ENCODE results near the gene NTSR1.

Gene NTSR1

GRCh38 chr20:62730481-62730880, 21.8 kb downstream of the NTSR1 start:
- DNase-seq (ENCODE audit: low spot score), result no peak
- in situ Hi-C loops (cut with MboI; ENCODE audit: low sequenced_read_pairs, unreplicated experiment), result no loop called here

GRCh38 chr20:62732031-62732760, 23.6 kb downstream of the NTSR1 start:
- DNase-seq (ENCODE audit: low spot score), result no peak
- TF ChIP-seq CTCF (IDR thresholded peaks at IDR 0.05; ENCODE audit: borderline replicate concordance, control extremely low read depth, extremely low read depth, insufficient read depth, missing control alignments), result no peak
- in situ Hi-C loops (cut with MboI; ENCODE audit: low sequenced_read_pairs, unreplicated experiment), result no loop called here

More at GRCh38 chr20:62730481-62730880, 21.8 kb downstream of the NTSR1 start:
- TF ChIP-seq CTCF (IDR thresholded peaks at IDR 0.05; ENCODE audit: borderline replicate concordance, control extremely low read depth, extremely low read depth, insufficient read depth, missing control alignments), result no peak

- no peak for TF ChIP-seq CTCF (IDR thresholded peaks at IDR 0.05; ENCODE audit: borderline replicate concordance, control extremely low read depth, extremely low read depth, insufficient read depth, missing control alignments)
- no peak for DNase-seq (ENCODE audit: low spot score)
- in situ Hi-C loops (cut with MboI; ENCODE audit: low sequenced_read_pairs, unreplicated experiment), result no loop called here
Measured at GRCh38 chr20:62732842-62733525, 24.3 kb downstream of the NTSR1 start.

GRCh38 chr20:62733526-62733842, 24.8 kb downstream of the NTSR1 start:
- in situ Hi-C loops (cut with MboI; ENCODE audit: low sequenced_read_pairs, unreplicated experiment), result no loop called here
- no peak for DNase-seq (ENCODE audit: low spot score)
- TF ChIP-seq CTCF (IDR thresholded peaks at IDR 0.05; ENCODE audit: borderline replicate concordance, control extremely low read depth, extremely low read depth, insufficient read depth, missing control alignments), result no peak

GRCh38 chr20:62733891-62734290, 25.3 kb downstream of the NTSR1 start:
- no peak for TF ChIP-seq CTCF (IDR thresholded peaks at IDR 0.05; ENCODE audit: borderline replicate concordance, control extremely low read depth, extremely low read depth, insufficient read depth, missing control alignments)
- in situ Hi-C loops (cut with MboI; ENCODE audit: low sequenced_read_pairs, unreplicated experiment), result no loop called here
- no peak for DNase-seq (ENCODE audit: low spot score)

- no peak for TF ChIP-seq CTCF (IDR thresholded peaks at IDR 0.05; ENCODE audit: borderline replicate concordance, control extremely low read depth, extremely low read depth, insufficient read depth, missing control alignments)
- no peak for DNase-seq (ENCODE audit: low spot score)
- in situ Hi-C loops (cut with MboI; ENCODE audit: low sequenced_read_pairs, unreplicated experiment), result no loop called here
Measured at GRCh38 chr20:62734326-62734725, 25.7 kb downstream of the NTSR1 start.

All from GM13976 (cell line).